ENCODE measurements around the gene CIZ1.

GRCh38 chr9:128218172-128218517, 26.8 kb upstream of the CIZ1 start:
- TF ChIP-seq CTCF (conservative IDR thresholded peaks at IDR 0.05; ENCODE audit: low read length) (no peak), EZH2phosphoT487 (IDR thresholded peaks at IDR 0.05; ENCODE audit: borderline replicate concordance) (no peak)
